NB4 (cell line): Measurements from ENCODE around the gene CFD.
"Not testable (repeated sequence)": the region's sequence is repeated elsewhere in the genome, so short reads cannot be mapped to it uniquely, and the experiment has no call there.

ENCODE experiments used
- DNase-seq: peaks from one replicate; pipeline ENCODE4 v3.0.0; 2010; ENCODE audit warnings: low read depth
- H3K4me3 ChIP-seq: one replicate; pipeline ENCODE4 v1.5.1; 2011; ENCODE audit warnings: mild to moderate bottlenecking, low read depth, low read length, moderate library complexity
- CTCF ChIP-seq: IDR thresholded peaks from one replicate; pipeline ENCODE4 v1.5.1; 2012; ENCODE audit warnings: low read depth, low read length
- MAX ChIP-seq: IDR thresholded peaks from 2 replicates; pipeline ENCODE4 v1.6.1; 2011; ENCODE audit warnings: low read depth, low read length
- MYC ChIP-seq: IDR thresholded peaks from 2 replicates; pipeline ENCODE4 v1.6.1; 2011; ENCODE audit warnings: low read depth, low read length
- POLR2A ChIP-seq: IDR thresholded peaks from 2 replicates; pipeline ENCODE4 v1.6.1; 2011; ENCODE audit warnings: mild to moderate bottlenecking; ENCODE audit not compliant: insufficient read length; ENCODE audit errors: extremely low read depth

The CFD gene

GRCh38 chr19:844546-844971, 14.9 kb upstream of the CFD start:
- H3K4me3 ChIP-seq, result no peak overlapping the region
- no peak for DNase-seq
- no peak for TF ChIP-seq CTCF
- no peak for TF ChIP-seq MYC
- TF ChIP-seq MAX, result no peak
- TF ChIP-seq POLR2A, result no peak

GRCh38 chr19:845707-846521, 13.6 kb upstream of the CFD start:
- DNase-seq, result no peak
- no peak for TF ChIP-seq POLR2A
- no peak for TF ChIP-seq MYC
- no peak for TF ChIP-seq MAX
- TF ChIP-seq CTCF, result no peak
- no peak overlapping the region for H3K4me3 ChIP-seq

- DNase-seq, result peak; percentile 70
- TF ChIP-seq MAX, result no peak
- TF ChIP-seq MYC, result no peak
- no peak for TF ChIP-seq CTCF
- no peak for TF ChIP-seq POLR2A
- H3K4me3 ChIP-seq, result no peak overlapping the region
These were observed 11.0 kb upstream of the CFD start for GRCh38 chr19:848386-848921.

GRCh38 chr19:849195-849594, 10.3 kb upstream of the CFD start:
- not testable (repeated sequence) for H3K4me3 ChIP-seq, DNase-seq

- DNase-seq, result peak; percentile 78
- H3K4me3 ChIP-seq, result no peak overlapping the region
These were observed 9.1 kb upstream of the CFD start for GRCh38 chr19:850221-850978.

More at GRCh38 chr19:850221-850978, 9.1 kb upstream of the CFD start:
- no peak for TF ChIP-seq POLR2A
- no peak for TF ChIP-seq MYC
- no peak for TF ChIP-seq CTCF
